ENCODE measurements around the gene CNTNAP5.

CNTNAP5 gene

GRCh38 chr2:124566518-124566970 is 541.5 kb downstream of the CNTNAP5 start:
- DNase-seq, result no peak

- no peak for DNase-seq
These were observed 545.8 kb downstream of the CNTNAP5 start for GRCh38 chr2:124570872-124571271.

- no peak for DNase-seq
These were observed 546.7 kb downstream of the CNTNAP5 start for GRCh38 chr2:124571836-124572235.

DNA sequence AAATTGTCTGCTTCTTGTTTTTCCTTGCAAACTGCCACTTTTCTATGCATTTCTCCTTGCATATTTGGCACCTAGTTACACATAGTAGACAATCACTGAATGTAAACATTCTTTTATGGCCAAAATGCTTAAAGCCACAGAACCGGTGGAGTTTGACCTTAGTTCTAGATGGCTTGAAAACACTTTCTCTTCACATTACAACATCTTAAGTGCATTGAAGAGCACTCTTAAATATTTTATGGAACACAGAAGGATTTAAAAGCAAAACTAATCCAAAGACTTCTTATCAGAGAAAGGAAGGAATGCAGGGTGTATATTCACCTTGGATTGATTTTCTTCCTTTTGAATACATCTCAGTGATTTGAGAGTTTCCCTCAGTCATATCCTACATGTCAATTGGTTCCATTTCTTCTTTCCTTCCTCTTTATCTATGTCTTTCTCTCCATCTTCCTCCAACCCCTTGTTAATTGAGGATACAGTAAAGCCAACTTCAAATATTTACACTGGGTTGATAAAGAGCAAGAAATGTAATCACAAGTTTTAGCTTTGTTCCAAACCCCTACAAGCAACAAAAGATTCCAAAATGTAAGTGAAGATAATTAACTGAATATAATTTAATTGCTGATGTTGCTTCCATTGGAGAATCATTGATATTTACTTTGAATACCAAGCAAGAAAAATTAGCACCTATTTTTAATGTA is 548.0 kb downstream of the CNTNAP5 start:
- DNase-seq, result no peak

DNA sequence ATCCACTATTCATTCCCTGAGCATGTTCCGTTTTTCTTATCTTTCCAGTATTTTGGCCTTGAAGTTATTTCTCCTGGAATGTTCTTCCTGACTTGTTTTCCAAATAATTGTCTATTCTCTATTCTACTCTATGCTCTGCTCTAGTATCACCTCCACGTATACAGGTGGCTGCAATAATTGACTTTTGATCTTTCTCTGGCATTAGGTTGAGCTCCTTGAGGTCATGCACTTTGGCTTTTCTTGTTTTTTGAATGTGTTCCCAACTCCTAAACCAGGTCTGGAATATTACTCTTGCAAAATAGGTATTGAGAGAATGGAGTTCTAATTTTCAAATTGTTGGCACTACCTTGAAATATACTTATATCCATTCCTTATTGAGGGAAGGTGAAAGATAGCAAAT is 550.4 kb downstream of the CNTNAP5 start:
- no peak for DNase-seq

DNA sequence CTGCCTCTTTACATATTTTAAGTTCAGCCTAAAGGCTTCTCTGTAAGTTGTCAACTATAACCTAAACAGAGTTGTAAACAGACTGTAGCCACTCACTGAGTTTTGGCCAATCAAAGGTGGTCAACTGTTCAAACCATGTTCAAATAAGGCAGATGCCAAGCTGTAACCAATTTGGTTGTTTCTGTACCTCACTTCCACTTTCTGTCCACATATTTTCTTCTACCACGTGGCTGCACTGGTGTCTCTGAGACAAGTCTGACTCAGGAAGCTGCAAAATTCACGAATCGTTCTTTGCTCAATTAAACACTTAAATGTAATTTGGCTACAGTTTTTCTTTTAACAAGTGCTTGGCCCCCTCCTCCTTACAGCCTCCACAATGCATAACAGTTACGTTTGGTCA is 555.2 kb downstream of the CNTNAP5 start:
- DNase-seq, result no peak

DNA sequence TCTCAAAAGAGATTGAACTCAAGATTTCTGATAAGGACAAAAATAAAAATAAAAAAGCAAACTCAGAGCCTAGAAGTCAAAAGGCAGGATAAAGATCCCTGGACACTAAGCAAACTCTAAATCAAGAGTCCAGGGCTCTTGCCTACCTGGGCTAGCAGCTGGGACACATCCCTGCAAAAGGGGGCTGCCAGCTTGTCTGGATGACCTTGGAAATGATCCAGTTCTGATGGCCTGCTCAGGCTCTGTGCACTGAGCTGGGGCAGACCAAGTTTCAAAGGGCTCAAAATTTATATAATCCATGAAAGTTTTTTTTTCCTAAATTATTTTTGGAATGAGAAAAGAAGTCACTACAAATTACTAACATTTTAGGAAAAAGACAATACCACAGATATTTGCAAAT is 557.3 kb downstream of the CNTNAP5 start:
- no peak for DNase-seq

DNA sequence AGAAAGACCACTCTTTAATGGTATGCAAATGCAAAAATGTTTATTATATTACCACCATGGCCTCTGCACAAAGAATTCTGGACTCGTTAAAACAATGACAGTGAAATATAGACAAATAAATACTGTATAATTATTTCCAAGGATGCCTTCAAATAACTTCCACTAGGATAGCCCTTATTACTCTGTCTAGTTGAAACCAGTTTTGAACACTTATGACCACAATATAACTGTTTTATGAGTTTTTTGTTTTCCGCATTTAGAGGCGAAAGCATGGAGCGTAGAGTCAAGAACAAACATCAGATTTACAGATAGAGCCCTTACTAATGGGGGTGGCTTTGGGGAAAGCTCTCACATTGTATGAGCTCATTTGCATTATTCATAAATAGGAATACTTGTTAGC is 559.5 kb downstream of the CNTNAP5 start:
- no peak for DNase-seq

GRCh38 chr2:124585277-124585676 is 560.2 kb downstream of the CNTNAP5 start:
- DNase-seq, result no peak

- no peak for DNase-seq
These were observed 561.1 kb downstream of the CNTNAP5 start for GRCh38 chr2:124586210-124586609.

- no peak for DNase-seq
These were observed 561.7 kb downstream of the CNTNAP5 start for GRCh38 chr2:124586835-124587234.

DNA sequence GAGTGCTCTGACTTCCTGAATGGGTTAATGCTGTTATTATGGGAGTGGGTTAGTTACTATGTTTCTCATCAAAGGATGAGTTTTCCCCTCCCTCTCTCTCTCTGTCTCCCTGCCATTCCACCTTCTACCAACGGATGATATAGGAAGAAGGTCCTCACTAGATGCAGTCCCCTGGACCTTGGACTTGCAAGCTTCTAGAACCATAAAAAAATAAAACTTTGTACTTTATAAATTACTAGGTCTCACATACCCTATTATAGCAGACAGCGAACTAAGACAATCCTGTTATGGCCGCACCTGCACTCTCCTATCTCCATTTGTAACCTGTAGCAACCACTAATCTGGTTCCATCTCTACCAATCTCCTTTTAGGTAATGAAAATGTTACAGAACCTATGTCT is 564.9 kb downstream of the CNTNAP5 start:
- DNase-seq, result no peak

DNA sequence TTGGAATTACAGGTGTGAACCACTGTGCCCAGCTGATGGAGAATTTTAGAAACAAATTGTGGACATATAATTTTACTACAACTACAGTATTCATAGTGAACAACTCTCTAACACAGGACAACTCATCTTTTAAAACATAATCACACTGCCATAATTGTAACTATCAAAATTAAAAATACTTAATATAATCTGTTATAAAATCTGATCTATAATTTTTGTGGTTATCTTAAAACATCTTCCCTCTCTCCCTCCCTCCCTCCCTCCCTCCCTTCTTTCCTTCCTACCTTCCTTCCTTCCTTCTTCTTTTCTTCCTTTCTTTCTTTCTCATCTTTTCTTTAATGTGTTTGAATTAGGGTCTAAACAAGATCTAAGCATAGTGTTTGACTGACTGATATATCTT is 577.7 kb downstream of the CNTNAP5 start:
- DNase-seq, result no peak

- DNase-seq, result no peak
These were observed 579.9 kb downstream of the CNTNAP5 start for GRCh38 chr2:124604940-124605339.

DNA sequence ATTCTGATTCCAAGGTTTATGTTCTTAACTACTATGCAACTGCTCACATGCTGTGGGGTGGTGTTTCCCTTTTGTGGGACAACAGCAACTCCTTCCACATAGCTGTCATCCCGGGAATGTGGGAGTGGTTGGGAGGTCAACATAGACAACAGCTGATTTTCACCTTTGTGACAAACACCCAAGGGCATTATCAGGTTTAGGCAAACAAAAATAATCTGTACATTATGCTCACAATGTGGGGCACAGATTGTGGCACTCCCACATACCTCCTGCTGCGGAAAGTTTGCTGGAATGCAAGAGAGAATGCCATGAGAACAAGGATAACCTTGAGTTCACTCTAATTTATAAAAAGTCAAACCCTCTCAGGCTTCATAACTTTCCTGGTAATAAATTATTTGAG is 582.6 kb downstream of the CNTNAP5 start:
- no peak for DNase-seq

DNA sequence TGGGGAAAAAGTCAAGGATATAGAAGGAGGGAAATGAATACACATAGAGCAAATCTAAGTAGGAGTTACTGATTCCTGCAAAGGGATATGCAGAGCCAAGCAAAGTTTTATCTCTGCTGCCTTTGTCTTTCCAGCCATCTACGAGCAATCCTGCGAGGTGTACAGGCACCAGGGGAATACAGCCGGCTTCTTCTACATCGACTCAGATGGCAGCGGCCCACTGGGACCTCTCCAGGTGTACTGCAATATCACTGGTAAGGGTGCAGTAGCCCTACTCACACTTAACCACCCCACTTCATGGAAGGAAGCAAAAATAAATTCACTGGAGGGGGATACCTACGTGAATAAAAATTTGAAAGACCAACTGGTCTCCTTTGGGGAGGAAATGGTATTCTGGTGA is 584.6 kb downstream of the CNTNAP5 start:
- DNase-seq, result no peak

DNA sequence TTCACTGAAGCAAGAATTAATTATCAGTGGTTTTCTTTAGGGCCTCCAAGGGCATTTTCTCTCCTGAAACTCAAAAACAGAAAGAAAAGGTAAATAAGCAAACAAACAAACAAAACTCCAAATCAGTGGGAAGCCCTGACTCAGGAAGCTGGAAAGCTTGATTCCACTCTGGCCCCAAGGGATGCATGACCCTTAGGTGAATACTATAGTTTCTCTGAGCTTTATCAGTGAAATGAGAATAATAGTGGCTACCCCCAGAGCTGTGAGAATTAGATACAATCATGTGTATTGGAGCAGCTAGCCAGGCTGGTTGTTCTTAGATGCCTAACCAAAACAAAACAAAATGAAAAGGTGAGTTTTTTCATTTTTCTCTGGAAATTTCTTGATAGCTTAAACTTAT is 585.1 kb downstream of the CNTNAP5 start:
- no peak for DNase-seq

- no peak for DNase-seq
These were observed 585.8 kb downstream of the CNTNAP5 start for GRCh38 chr2:124610866-124611265.

DNA sequence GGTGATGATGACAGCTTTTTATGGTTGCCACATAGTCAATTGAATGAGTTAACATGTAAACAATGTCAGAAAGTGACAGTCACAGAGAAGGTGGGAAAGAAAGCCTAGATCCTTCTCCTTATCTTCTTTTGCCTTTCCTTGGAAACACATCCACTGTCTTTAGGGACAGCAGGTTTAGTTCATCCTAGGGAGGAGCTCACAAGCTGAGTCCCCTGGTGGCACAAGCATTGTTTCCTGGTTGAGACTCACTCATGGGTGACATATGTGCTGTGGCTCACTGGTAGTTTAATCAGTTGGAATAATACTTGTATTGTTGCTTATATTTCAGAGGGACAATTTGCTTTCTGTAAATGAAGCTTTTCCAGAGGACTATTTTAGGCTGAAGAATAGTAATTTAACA is 598.5 kb downstream of the CNTNAP5 start:
- DNase-seq, result no peak

GRCh38 chr2:124625561-124625960 is 600.5 kb downstream of the CNTNAP5 start:
- DNase-seq, result no peak

- no peak for DNase-seq
These were observed 601.9 kb downstream of the CNTNAP5 start for GRCh38 chr2:124626993-124627392.

DNA sequence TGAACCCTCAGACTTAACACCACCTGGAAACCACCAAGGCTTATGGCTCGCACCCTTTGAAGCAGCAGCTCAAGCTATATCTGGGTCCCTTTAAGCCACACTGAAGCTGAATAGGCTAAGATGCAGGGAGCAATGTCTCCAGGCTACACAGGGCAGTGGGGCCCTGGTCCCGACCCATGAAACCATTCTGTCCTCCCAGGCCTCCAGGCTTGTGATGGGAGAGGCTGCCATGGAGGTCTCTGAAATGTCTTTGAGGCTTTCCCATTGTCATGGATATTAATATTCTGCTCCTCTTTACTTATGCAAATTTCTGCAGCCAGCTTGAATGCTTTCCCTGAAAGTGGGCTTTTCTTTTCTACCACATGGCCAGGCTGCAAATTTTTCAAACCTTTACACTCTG is 608.7 kb downstream of the CNTNAP5 start:
- no peak for DNase-seq

GRCh38 chr2:124639524-124639923 is 614.4 kb downstream of the CNTNAP5 start:
- no peak for DNase-seq

DNA sequence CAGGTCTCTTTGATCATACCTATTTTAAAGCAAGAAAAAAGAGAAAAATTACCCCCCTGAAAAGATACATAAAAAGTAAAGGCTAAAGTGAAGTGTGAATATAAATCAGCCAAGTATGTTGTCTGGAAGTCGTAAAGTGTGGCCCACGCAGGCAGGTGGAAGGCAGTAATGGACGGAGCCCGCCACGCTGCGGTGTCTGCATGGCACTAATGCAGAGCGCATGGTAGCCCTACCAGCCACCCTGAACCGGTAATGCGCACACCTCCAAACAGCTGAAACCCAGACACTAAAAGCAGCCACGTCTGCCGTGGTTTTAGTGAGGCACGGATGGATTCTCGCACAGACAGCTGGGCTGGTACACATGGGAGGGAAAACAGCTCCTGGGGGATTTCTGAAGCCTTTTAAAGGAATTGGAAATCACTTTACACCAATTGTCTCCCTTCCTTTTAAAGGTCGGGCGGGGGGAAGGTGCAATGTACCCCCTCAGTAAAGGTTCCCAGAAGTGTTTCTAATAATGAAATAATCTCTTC is 615.2 kb downstream of the CNTNAP5 start:
- no peak for DNase-seq

DNA sequence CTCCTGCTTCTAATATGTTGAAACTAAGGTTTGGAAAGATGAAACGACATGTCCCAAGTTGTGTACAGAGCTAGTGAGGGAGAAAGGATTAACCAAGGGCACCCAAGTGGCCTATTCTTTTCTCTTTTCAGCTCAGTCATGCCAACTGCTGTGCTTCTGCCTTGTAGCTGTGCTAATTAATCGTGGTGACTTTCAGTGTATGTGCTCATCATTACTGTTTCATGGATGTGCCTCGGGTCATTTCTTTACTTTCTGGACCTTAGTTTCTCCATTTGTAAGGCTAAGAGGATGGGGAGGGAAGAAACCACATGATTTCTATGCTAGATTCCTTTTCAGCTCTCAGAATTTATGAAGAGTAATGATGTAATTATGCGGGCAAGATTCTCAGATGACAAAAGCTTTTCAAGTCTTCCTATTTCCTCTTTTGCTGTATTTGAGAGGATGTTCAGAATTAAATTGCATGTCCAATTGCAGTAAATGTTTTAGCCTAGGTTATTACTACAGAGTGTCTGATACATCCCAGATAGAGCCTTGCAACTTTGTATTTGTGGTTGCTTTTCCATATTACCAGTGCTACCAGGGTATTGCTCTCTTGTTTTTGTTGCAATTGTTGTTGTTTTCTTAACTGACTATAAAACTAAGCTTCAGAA is 621.2 kb downstream of the CNTNAP5 start:
- no peak for DNase-seq

Data from OCI-M1 (cell line).